ENCODE results near the gene CDCA3.

The CDCA3 gene

GRCh38 chr12:6824085-6824775 is 26.9 kb downstream of the CDCA3 start:
- Mint-ChIP-seq H3K36me3 (ENCODE audit: insufficient read depth) (peaks cover 15% of the 10 kb centered on the region), H3K9me3 (no peaks in the 10 kb centered on the region), H3K4me3 (no peak overlapping the region), H3K27me3 (peaks cover 76% of the 10 kb centered on the region), H3K4me1 (peaks cover 29% of the 10 kb centered on the region), H3K27ac (ENCODE audit: low read depth) (no peak overlapping the region)
- DNase-seq (ENCODE audit: low spot score in 2 of 2) (no peak), ATAC-seq (replicated peaks; ENCODE audit: extremely low read depth, poor library complexity, severe bottlenecking) (no peak)

GRCh38 chr12:6823182-6824084 is 27.7 kb downstream of the CDCA3 start:
- DNase-seq (ENCODE audit: low spot score in 2 of 2): no peak
- no peak for ATAC-seq (replicated peaks; ENCODE audit: extremely low read depth, poor library complexity, severe bottlenecking)
- no peaks in the 10 kb centered on the region for H3K9me3 Mint-ChIP-seq
- H3K4me3 Mint-ChIP-seq: no peak overlapping the region
- H3K27ac Mint-ChIP-seq (ENCODE audit: low read depth): no peak overlapping the region
- peaks cover 69% of the 10 kb centered on the region for H3K27me3 Mint-ChIP-seq
- peaks cover 24% of the 10 kb centered on the region for H3K4me1 Mint-ChIP-seq
- H3K36me3 Mint-ChIP-seq (ENCODE audit: insufficient read depth): peaks cover 11% of the 10 kb centered on the region

GRCh38 chr12:6822426-6823135 is 28.5 kb downstream of the CDCA3 start:
- Mint-ChIP-seq H3K27me3 (peaks cover 60% of the 10 kb centered on the region), H3K4me3 (peak overlapping the region; percentile 42), H3K9me3 (no peaks in the 10 kb centered on the region), H3K27ac (ENCODE audit: low read depth) (no peak overlapping the region), H3K4me1 (peaks cover 16% of the 10 kb centered on the region), H3K36me3 (ENCODE audit: insufficient read depth) (peaks cover 11% of the 10 kb centered on the region)
- ATAC-seq (replicated peaks; ENCODE audit: extremely low read depth, poor library complexity, severe bottlenecking): no peak
- no peak for DNase-seq (ENCODE audit: low spot score in 2 of 2)

GRCh38 chr12:6821591-6822425 is 29.3 kb downstream of the CDCA3 start, which contains the start of gene GPR162:
GPR162 (plus strand) TSS chr12:6821821; CDS start chr12:6823899, 2,078 bp downstream.
- Mint-ChIP-seq H3K4me3 (peak within 1 kb of the TSS; percentile 42), H3K9me3 (no peaks in the 10 kb centered on the region), H3K36me3 (ENCODE audit: insufficient read depth) (peaks cover 8% of the 10 kb centered on the region), H3K27me3 (peaks cover 52% of the 10 kb centered on the region), H3K27ac (ENCODE audit: low read depth) (peak within 1 kb of the TSS; percentile 47), H3K4me1 (peaks cover 10% of the 10 kb centered on the region)
- DNase-seq (ENCODE audit: low spot score in 2 of 2) (no peak), ATAC-seq (replicated peaks; ENCODE audit: extremely low read depth, poor library complexity, severe bottlenecking) (no peak)

- peaks cover 3% of the 10 kb centered on the region for H3K4me1 Mint-ChIP-seq
- DNase-seq (ENCODE audit: low spot score in 2 of 2) (no peak), ATAC-seq (replicated peaks; ENCODE audit: extremely low read depth, poor library complexity, severe bottlenecking) (no peak)
- no peaks in the 10 kb centered on the region for H3K9me3 Mint-ChIP-seq
- H3K4me3 Mint-ChIP-seq: no peak overlapping the region
- H3K27ac Mint-ChIP-seq (ENCODE audit: low read depth): no peak overlapping the region
- peaks cover 1% of the 10 kb centered on the region for H3K36me3 Mint-ChIP-seq (ENCODE audit: insufficient read depth)
- H3K27me3 Mint-ChIP-seq: peaks cover 36% of the 10 kb centered on the region
Observed at GRCh38 chr12:6820166-6820565, 30.9 kb downstream of the CDCA3 start.

- H3K9me3 Mint-ChIP-seq: no peaks in the 10 kb centered on the region
- H3K27ac Mint-ChIP-seq (ENCODE audit: low read depth): no peak overlapping the region
- ATAC-seq (replicated peaks; ENCODE audit: extremely low read depth, poor library complexity, severe bottlenecking): no peak
- no peak overlapping the region for H3K4me3 Mint-ChIP-seq
- H3K27me3 Mint-ChIP-seq: peaks cover 28% of the 10 kb centered on the region
- no peak for DNase-seq (ENCODE audit: low spot score in 2 of 2)
- H3K4me1 Mint-ChIP-seq: no peaks in the 10 kb centered on the region
- H3K36me3 Mint-ChIP-seq (ENCODE audit: insufficient read depth): peaks cover 1% of the 10 kb centered on the region
Observed at GRCh38 chr12:6819106-6820030, 31.7 kb downstream of the CDCA3 start.

GRCh38 chr12:6818645-6819044 is 32.4 kb downstream of the CDCA3 start:
- DNase-seq (ENCODE audit: low spot score in 2 of 2): no peak
- no peak for ATAC-seq (replicated peaks; ENCODE audit: extremely low read depth, poor library complexity, severe bottlenecking)
- Mint-ChIP-seq H3K36me3 (ENCODE audit: insufficient read depth) (peaks cover 1% of the 10 kb centered on the region), H3K9me3 (no peaks in the 10 kb centered on the region), H3K4me1 (no peaks in the 10 kb centered on the region), H3K27ac (ENCODE audit: low read depth) (no peak overlapping the region), H3K4me3 (no peak overlapping the region), H3K27me3 (peaks cover 21% of the 10 kb centered on the region)

GRCh38 chr12:6818222-6818621 is 32.9 kb downstream of the CDCA3 start:
- Mint-ChIP-seq H3K4me1 (no peaks in the 10 kb centered on the region), H3K4me3 (no peak overlapping the region), H3K36me3 (ENCODE audit: insufficient read depth) (peaks cover 1% of the 10 kb centered on the region), H3K27me3 (peaks cover 17% of the 10 kb centered on the region), H3K27ac (ENCODE audit: low read depth) (no peak overlapping the region), H3K9me3 (no peaks in the 10 kb centered on the region)
- ATAC-seq (replicated peaks; ENCODE audit: extremely low read depth, poor library complexity, severe bottlenecking) (no peak), DNase-seq (ENCODE audit: low spot score in 2 of 2) (no peak)

GRCh38 chr12:6817662-6818157 is 33.4 kb downstream of the CDCA3 start:
- ATAC-seq (replicated peaks; ENCODE audit: extremely low read depth, poor library complexity, severe bottlenecking) (no peak), DNase-seq (ENCODE audit: low spot score in 2 of 2) (no peak)
- Mint-ChIP-seq H3K27ac (ENCODE audit: low read depth) (no peak overlapping the region), H3K9me3 (no peaks in the 10 kb centered on the region), H3K27me3 (peaks cover 11% of the 10 kb centered on the region), H3K4me3 (no peak overlapping the region), H3K4me1 (no peaks in the 10 kb centered on the region), H3K36me3 (ENCODE audit: insufficient read depth) (peaks cover 1% of the 10 kb centered on the region)

GRCh38 chr12:6817098-6817497 is 34.0 kb downstream of the CDCA3 start:
- DNase-seq (ENCODE audit: low spot score in 2 of 2) (no peak), ATAC-seq (replicated peaks; ENCODE audit: extremely low read depth, poor library complexity, severe bottlenecking) (no peak)
- Mint-ChIP-seq H3K9me3 (no peaks in the 10 kb centered on the region), H3K27ac (ENCODE audit: low read depth) (no peak overlapping the region), H3K27me3 (peaks cover 5% of the 10 kb centered on the region), H3K36me3 (ENCODE audit: insufficient read depth) (peaks cover 1% of the 10 kb centered on the region), H3K4me1 (no peaks in the 10 kb centered on the region), H3K4me3 (no peak overlapping the region)

GRCh38 chr12:6816598-6816997 is 34.5 kb downstream of the CDCA3 start:
- H3K9me3 Mint-ChIP-seq: no peaks in the 10 kb centered on the region
- no peak overlapping the region for H3K4me3 Mint-ChIP-seq
- H3K4me1 Mint-ChIP-seq: no peaks in the 10 kb centered on the region
- no peak for ATAC-seq (replicated peaks; ENCODE audit: extremely low read depth, poor library complexity, severe bottlenecking)
- H3K27me3 Mint-ChIP-seq: peaks cover under 1% of the 10 kb centered on the region
- H3K27ac Mint-ChIP-seq (ENCODE audit: low read depth): no peak overlapping the region
- no peak for DNase-seq (ENCODE audit: low spot score in 2 of 2)
- peaks cover 1% of the 10 kb centered on the region for H3K36me3 Mint-ChIP-seq (ENCODE audit: insufficient read depth)

Data from central memory CD8-positive, alpha-beta T cell (primary cell).